Adrenal gland (tissue), 5 donors: ENCODE data around the gene LAMC3.

ENCODE experiments used
- POLR2A ChIP-seq, 2 donors: fragments of 450-650 bp; IDR thresholded peaks; one replicate each; pipeline ENCODE4 v1.6.1; 2017; ENCODE audit warnings: antibody characterized with exemption in 2 of 2, mild to moderate bottlenecking in 2 of 2, moderate library complexity in 1 of 2
- TF ChIP-seq, protein P1 (sequence below), 6 experiments: fragments of 450-650 bp in 4 of 6; fragments of 200-600 bp in 2 of 6; sonication (generic) in 1 of 6; IDR thresholded peaks; 1 replicate in 5 of 6; 2 replicates in 1 of 6; pipeline versions ENCODE4 v1.5.1 to v1.8.0; 2016 to 2021; ENCODE audit warnings: antibody characterized with exemption in 6 of 6, mild to moderate bottlenecking in 2 of 6, moderate library complexity in 1 of 6
- donor health status: DM: no; HTN: no; CAD: no.

DNA sequence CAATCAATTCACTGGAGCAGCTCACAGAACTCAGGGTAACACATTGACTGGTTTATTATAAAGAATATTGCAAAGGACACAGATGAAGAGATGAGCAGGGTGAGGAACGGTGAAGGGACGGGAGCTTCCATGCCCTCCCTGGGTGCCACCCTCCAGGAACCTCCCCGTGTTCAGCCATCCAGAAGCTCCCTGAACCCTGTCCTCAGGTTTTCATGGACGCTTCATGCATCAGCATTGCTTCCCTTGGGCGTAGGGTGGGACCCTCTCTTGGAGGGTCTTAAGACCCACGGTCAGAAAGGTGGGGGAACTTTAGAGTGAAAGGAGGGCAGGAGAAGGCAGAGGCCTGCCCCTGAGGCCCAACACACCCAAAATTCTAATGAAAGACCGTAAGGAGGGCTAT lies 12.8 kb downstream of the LAMC3 start:
- TF ChIP-seq, protein P1, sequence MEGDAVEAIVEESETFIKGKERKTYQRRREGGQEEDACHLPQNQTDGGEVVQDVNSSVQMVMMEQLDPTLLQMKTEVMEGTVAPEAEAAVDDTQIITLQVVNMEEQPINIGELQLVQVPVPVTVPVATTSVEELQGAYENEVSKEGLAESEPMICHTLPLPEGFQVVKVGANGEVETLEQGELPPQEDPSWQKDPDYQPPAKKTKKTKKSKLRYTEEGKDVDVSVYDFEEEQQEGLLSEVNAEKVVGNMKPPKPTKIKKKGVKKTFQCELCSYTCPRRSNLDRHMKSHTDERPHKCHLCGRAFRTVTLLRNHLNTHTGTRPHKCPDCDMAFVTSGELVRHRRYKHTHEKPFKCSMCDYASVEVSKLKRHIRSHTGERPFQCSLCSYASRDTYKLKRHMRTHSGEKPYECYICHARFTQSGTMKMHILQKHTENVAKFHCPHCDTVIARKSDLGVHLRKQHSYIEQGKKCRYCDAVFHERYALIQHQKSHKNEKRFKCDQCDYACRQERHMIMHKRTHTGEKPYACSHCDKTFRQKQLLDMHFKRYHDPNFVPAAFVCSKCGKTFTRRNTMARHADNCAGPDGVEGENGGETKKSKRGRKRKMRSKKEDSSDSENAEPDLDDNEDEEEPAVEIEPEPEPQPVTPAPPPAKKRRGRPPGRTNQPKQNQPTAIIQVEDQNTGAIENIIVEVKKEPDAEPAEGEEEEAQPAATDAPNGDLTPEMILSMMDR (IDR thresholded peaks at IDR 0.05) = no peak
- TF ChIP-seq POLR2A (IDR thresholded peaks at IDR 0.05) = no peak
